Measurements from ENCODE around the gene TOX2.
"Not testable (repeated sequence)": the region's sequence is repeated elsewhere in the genome, so short reads cannot be mapped to it uniquely, and the experiment has no call there.

The TOX2 gene

DNA sequence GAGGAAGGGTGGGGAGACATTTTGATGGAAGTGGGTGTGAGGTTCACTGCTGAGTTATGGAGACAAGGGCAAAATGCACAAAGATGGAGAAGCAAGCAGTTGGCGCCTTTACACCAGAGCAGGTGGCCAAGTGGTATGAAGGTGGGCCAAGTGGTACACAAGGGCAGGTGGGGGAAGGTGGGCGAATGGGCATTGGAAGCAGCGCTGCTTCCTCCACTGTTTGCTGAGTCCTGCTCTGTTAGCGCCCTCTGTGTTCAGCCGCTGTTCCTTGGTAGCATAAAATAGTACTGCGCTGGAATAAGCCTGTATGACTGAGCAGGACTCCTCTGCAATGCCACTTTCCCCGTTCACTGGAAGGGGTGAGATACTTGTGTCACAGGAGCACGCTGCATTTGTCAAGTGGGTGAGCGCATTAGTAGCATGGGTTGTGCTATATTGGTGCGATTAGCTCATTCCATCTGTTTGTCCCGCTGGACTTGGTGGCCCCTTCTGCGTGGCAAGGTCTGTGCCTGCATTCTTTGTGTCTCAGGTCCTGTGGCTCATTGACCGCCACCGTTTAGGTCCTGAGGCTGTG lies 116.4 kb downstream of the TOX2 start:
- no peak for DNase-seq (ENCODE audit: low read depth in 2 of 2, low spot score in 1 of 2)

DNA sequence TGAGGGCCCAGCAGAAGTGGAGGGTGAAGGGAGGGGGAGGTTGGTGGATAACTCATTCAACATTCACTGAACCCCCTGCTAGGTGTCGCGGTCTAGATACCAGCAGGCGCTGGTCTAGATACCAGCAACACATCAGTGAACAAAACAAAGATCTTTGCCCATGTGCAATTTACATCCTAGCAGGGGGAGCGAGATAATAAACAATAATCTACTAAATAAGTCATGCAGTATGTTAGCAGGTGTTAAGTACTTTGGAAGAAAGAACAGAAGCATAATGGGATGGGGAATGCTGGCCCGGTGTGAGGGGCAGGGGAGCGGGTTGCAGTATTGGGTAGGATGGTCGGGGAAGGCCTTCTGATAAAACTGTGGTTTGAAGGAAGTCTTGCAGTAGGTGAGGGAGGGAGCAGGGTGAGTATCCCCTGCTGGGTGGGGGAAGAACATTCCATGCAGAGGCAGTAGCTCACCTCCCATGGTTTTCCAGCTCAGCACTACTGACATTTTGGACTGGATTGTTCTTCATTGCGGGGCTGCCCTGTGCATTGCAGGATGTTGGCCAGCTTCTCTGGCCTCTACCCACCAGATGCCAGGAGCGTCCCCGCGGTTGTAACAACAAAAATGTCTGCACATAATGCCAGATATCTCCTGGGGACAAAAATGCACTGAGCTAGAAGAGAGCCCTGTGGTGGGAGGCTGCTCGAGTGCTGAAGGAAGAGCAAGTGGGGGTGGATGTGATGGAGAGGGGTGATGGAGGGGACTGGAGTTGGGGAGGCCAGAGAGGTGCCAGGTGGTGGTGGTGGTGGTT lies 117.3 kb downstream of the TOX2 start:
- no peak for DNase-seq (ENCODE audit: low read depth in 2 of 2, low spot score in 1 of 2)

DNA sequence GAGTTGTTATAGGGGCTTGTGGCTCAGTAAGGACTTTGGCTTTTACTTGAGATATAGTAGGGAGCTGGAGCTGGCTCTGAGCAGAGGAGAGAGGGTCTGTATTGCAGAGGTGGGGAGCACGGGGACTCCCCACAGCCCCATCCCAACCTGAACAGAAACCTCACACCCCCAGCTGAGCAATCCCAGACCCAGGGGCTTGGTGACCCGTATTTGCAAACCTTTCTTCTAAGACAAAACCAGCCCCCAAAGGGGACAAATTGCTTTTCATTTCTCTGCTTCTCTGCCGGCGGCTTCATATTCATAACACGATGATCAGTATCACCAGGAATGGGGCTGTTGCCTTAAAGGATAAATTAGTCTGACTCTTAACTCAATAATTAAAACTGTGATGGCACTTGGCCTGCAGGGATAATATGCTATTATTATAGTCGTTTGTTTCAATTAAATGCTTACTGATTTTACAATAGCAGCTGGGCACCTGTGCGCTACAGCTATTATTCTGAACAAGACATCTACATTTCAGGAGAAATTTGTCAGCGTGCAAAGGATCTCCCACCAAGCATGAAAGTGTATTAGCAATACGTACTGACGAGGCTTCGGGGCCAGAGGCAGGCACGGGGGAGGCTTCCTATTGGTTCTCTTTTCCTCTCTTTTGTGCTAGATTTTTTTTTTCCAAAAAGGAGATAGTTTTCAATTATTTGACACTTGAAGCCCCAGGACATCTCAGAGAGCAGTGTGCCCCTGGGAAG lies 118.1 kb downstream of the TOX2 start:
- no peak for DNase-seq (ENCODE audit: low read depth in 2 of 2, low spot score in 1 of 2)

DNA sequence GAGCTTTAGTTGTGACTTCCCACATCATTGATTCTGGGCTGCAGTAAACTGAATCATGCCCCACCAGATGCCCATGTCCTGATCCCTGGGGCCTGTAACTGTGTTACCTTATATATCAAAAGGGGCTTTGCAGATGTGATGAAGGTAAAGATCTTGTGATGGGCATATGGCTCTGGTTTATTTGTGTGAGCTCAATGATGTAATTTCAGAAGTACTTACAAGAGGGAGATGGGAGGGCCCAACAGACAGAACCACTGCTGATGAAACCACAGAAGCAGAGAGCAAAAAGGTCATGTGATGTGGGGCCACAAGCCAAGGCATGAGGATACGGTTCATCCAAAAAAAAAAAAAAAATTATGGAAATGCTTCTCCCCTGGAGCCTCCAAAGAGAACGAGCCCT lies 118.7 kb downstream of the TOX2 start:
- no peak for DNase-seq (ENCODE audit: low read depth in 2 of 2, low spot score in 1 of 2)

DNA sequence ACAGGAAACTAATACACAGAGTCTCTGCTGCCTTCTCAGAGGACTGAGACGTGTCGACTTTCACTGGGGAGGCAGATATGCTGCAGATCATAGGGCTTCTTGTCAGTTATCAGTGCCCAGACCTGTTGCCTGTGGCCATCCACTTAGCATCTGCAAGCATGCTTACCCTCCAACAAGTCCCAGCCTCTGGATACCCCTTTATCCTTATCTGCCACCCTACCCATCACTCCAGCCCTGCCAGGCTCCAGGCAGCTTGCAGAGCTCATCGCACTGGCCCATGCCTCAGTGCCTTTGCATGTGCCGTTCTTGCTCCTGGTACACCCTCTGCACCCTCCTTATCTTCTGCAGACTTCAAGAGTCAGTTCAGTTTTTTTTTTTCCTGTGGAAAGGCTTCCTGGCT lies 119.2 kb downstream of the TOX2 start:
- DNase-seq (ENCODE audit: low read depth in 2 of 2, low spot score in 1 of 2) = no peak

DNA sequence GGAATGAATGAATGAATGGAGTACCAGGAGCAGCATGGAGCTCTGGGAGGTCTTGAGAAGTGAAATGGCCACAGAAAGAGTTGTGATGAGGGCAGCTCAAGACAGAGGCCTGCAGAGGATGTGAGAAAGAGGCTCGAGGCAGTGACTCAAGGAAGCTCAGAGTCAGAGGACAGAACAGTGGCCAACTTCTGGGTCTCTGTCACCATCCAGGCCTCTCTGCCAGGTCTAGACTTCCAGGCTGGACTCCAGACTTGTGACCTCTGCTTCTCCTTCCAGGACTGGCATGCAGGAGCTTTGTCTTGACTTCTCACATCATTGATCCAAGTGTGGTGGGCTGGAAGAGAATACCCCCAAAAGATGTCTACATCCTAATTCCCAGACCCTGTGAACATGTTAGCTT lies 119.8 kb downstream of the TOX2 start:
- DNase-seq (ENCODE audit: low read depth in 2 of 2, low spot score in 1 of 2) = no peak

DNA sequence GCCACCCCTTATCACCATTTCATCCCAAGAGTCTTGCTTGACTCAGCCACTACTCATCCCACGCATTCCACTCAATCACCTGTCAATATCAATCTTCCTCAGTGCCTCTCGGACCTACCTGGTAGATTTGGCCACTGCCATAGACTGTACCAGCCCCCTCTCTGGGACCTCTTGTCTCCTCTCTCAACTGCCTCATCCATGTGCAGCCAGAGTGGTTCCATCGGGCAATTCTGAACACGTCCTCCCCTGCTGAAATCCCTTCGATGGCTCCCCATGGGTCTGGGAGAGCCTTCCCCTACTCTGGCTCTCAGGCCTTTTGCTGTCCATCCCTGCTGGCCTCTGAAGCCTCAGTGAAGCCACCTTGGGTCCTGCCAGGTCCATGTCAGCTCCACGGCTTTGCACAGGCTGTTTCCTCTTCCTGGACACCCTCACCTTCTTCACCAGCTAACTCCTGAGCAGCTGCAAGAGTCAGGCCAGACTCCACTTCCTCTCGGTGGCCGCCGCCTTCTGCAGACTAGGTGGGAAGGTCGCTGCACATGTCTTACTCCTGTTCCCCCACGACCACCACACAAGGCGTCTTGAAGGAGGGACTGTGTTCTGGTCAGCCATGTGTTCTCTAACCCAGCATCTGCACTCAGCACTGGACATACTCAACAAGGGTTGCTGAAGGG lies 120.4 kb downstream of the TOX2 start:
- DNase-seq (ENCODE audit: low read depth in 2 of 2, low spot score in 1 of 2) = no peak

DNA sequence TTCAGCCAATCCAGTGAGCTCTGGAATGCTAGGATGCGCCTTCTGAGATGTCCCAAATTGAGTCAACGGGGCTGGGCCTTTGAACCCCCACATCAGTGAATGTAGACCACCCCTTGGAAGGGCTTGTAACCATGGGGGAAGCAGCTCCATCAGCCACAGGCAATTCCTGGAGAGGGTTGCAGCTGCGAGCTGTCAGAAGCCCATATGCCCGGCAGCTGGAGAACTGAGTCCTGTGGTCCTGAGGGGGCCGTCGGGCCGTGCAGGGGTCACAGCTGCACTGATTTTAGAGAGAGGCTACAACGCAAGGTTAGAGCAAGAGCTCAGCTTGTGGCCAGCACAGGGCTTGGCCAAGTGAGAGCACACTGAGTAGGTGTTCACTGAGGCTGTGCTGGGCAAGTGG lies 121.3 kb downstream of the TOX2 start:
- DNase-seq (ENCODE audit: low read depth in 2 of 2, low spot score in 1 of 2) = no peak

DNA sequence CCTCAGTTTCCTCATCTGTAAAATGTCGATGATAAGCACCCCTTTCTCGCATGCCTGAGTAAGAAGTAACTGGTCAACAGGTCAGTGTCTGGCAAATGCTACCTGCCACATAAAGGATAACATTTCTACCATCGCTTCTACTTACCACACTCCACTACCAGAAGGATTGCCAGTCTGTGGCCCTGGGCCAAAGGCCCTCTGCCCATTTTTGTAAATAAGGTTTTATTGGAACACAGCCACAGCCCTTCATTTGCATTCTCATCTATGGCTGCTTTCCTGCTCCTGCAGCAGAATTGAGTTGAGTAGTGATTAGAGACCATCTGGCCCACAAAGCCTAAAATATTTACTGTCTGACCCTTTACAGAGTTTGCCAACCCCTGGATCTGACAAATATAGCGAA lies 121.8 kb downstream of the TOX2 start:
- no peak for DNase-seq (ENCODE audit: low read depth in 2 of 2, low spot score in 1 of 2)

DNA sequence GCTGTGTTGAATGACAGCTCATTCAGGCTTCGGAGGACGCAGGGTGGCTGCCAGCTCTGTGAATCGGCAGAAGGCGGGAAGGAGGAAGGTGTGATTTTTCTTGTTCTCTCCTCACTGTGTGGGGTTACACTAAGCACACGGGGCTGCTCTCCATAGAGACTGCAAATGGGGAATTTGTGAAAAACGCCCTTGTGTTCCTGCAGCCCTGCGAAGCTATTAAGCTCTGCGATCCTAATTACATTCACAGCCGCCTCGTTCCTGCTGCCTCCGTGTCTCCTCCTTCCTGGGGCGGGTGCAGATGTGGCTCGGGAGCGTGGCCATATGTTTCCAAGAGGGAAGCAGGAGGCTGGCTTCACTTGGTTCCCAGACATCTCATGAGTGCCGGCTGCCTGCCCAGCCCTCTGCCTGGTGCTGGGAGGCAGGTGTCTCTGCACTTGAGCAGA lies 124.0 kb downstream of the TOX2 start:
- DNase-seq (ENCODE audit: low read depth in 2 of 2, low spot score in 1 of 2) = no peak

DNA sequence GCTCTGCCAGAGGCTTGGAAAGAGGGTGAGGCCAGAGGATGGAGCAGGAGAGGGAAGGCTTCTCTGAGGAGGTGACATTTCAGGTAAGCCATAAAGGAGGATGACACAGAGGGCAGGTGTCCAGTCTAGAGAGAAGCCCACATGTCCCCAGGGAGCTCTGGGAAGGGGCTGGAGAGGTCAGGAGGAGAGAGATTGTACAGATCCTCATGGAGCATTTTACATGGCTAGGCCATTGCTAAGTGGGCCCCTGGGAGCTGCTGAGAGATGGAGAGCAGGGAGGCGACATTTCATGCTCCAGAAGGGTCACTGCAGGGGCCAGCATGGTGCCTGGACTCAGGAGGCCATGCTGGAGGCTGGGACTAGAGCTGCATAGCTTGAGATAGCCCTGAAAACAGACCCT lies 124.5 kb downstream of the TOX2 start:
- no peak for DNase-seq (ENCODE audit: low read depth in 2 of 2, low spot score in 1 of 2)

DNA sequence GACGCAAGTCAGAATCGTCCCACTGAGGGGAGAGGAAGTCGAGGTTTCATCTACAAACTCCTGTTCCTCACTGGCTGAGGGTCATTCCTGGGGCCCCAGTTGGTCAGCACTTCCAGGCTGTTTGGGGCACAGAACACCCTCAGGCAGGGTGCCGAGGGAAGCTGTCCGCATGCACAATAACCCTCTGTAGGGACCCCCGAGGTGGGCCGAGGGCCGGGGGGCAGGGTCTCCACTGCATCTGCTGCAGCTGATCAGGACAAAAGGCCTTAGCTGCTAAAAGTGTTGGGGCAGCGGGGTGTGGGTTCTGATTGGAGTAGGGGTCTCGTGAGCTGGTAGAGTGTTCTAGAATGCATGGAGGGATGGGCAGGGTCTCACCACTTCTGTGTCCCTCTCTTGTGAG lies 125.1 kb downstream of the TOX2 start:
- DNase-seq (ENCODE audit: low read depth in 2 of 2, low spot score in 1 of 2) = no peak

DNA sequence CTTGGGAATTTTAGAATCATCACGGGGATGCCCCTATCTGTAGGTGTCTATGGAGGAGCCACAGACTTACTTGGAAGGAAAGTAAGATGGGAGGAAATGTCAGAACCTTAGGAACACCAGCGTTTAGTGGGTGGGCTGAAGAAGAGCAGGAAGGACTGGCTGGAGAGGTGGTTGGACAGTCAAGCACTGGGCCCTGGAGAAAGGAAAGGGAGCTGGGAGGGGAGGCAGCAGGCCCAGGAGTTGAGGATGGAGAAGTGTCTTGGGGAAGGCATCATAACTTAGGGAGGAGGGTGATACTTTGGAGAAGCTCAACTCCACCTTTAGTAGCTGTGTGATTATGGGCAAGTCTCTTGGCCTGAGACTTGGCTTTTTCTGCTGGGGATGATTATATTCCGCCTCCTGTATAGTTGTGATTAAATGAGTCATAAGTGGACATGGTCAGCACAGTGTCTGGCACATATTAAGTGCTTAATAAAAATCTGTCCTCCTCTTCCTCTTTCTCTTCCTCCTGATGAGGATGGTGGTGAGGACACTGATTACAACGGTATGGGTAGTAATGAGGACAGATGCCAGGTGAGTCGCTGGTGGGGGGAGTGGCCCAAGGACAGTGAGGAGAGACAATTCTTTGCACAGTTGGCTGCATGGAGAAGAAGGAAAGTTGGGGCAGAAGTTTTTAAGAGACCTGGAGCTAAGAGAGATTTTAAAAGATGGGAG lies 125.7 kb downstream of the TOX2 start:
- DNase-seq (ENCODE audit: low read depth in 2 of 2, low spot score in 1 of 2) = no peak

DNA sequence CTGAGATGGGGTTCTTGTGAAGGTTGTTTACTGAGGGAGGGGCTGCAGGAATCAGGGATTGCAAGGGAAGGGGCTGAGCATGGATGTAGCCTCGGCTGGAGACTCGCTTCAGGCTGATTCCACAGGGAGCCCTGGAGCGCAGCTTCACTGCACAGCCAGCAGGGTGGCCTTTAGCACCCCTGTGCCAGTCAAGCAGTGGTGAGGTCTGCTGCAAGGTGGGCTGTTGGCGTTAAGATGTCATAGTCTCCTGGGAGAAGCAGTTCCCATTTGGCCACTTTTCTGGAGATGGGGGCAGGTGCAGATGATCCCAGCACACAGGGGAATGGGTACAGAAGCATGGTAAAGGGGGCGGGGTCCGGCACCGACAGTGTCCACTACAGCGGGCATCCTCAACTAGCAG lies 126.3 kb downstream of the TOX2 start:
- no peak for DNase-seq (ENCODE audit: low read depth in 2 of 2, low spot score in 1 of 2)

DNA sequence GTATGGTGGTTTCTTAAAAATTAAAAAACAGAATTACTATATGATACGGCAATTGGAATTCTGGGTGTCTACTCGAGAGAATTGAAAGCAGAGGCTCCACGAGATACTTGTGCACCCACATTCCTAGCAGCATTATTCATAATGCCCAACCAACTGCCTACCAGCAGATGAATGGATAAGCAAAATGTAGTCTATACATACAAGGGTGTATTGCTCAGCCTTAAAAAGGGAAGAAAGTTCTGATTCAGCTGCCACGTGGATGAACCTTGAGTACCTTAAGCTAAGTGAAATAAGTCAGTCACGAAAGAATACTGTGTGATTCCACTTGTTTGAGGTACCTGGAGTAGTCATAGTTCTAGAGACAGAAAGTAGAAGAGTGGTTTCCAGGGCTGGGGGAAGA lies 130.1 kb downstream of the TOX2 start:
- DNase-seq (ENCODE audit: low read depth in 2 of 2, low spot score in 1 of 2) = not testable (repeated sequence)

DNA sequence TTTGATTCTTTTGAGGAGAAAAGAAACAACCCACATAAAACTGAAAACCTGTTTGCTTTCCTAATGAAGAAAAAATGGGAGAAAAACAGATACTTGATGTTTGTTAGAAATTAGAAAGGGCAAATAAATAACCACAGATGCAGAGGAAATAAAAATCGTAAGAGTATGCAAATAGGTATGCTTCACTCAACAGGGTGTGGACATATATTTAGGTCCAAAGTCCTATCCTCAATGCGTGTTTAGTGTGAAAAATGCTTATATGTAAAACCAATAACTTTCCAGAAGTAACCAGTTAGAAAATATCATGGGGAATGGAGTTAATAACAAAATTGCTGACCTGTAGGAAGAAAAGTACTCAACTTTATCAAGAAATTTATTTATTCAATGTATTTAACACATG lies 135.7 kb downstream of the TOX2 start:
- no peak for DNase-seq (ENCODE audit: low read depth in 2 of 2, low spot score in 1 of 2)

DNA sequence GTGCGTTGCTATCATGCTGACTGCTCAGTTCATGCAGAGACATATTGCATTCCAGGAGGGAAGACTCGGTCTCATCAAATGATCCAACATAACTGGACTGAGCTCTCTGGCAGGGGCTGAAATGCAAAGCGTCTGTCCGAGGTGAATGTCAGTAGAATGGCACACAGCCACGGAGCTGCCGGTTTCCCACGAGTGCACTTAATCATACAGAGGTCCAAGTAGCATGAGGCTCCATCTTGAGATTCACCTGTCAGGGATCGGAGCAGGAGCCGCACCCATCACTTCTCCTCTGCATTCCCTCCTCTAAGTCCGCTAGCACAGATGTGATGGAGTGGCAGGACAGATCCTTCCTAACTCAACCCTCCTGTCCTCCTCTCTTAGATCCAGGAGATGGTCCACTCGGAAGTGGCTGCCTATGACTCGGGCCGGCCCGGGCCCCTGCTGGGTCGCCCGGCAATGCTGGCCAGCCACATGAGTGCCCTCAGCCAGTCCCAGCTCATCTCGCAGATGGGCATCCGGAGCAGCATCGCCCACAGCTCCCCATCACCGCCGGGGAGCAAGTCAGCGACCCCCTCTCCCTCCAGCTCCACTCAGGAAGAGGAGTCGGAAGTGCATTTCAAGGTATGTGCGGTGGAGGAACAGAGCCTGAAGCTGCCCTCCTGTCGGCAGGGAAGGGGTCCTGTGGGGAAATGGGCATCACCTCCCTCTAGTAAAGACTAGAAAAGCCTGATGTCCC lies 136.4 kb downstream of the TOX2 start:
- no peak for DNase-seq (ENCODE audit: low read depth in 2 of 2, low spot score in 1 of 2)

DNA sequence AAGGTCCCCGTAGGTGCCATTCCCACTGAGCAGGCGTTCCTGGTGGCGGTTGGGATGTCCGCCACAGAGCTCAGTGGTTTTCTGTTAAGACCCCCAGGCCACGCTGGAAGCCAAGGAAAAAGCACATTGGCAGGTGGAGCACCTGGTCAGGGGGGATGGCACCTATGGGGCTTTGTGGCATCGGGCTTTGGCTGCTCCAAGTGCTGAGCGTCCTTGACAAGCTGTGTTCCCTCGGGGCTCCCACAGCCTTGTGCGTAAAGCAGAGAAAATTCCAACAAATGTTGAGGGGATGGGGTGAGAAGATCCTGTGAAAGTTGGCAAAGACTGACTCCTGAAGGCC lies 137.0 kb downstream of the TOX2 start:
- no peak for DNase-seq (ENCODE audit: low read depth in 2 of 2, low spot score in 1 of 2)

DNA sequence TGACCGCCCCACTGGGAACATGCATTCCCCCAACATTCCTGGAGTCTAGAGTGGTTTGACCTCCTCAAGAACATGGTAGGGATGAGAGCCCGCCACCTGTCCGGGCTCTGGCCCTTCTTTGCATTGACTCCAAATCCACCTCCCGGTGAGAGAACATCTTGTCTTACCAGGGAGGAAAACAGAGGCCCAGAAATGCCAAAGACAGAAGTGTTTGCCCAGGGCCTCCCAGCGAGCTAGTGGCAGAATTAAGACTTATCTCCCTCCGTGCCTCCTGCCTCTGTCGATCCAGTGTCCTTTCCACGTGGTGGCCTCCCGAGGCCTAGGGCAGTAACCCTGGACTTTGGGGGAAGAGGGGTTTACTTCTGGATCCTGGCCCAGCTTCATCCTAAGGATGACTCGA lies 137.5 kb downstream of the TOX2 start:
- DNase-seq (ENCODE audit: low read depth in 2 of 2, low spot score in 1 of 2) = no peak

DNA sequence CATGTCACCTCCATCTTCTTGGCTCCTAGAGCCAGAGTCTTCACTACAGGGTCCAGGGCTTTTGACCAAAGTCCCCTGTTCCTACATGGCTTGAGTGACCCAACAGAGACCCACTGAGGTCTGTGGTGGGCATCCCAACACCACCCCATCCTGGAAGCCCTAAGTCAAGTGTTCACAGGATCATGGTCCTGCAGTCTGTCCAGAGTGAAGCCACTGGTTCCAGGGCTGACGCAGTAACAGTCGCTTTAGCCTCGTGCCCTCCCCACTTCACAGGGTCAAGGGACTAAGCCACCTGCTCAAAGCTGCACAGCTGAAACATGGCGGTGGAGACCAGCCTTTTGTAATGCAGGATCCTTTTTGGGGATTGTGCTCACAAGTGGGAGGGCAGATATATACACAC lies 138.4 kb downstream of the TOX2 start:
- no peak for DNase-seq (ENCODE audit: low read depth in 2 of 2, low spot score in 1 of 2)

DNA sequence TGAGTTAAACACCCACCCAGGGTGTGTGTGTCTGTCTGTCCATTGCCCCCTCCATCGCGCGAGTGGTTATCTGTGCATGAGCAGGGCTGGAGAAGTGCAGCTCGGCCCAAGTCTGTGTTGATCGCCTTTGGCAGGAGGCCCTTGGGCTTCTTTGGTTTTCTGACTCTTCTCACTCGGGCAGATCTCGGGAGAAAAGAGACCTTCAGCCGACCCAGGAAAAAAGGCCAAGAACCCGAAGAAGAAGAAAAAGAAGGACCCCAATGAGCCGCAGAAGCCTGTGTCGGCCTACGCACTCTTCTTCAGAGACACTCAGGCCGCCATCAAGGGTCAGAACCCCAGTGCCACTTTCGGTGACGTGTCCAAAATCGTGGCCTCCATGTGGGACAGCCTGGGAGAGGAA lies 139.5 kb downstream of the TOX2 start:
- DNase-seq (ENCODE audit: low read depth in 2 of 2, low spot score in 1 of 2) = no peak

All from stimulated activated CD8-positive, alpha-beta memory T cell treated with anti-CD3 and anti-CD28 coated beads, Interleukin-4, amount 100 ng/mL, for 1 hour (primary cell).